Thymus (tissue), 11 donors: ENCODE data around the gene TRDMT1. TPM values are rescaled to one million over a fixed set of nuclear protein-coding genes. Genes with fewer than 3 reads are reported as not detected.

Experiments
- DNase-seq, 9 donors: peaks; one replicate each; pipeline ENCODE4 v3.0.0-alpha.2; 2013; ENCODE audit warnings: low spot score in 9 of 9, low read depth in 6 of 9, missing footprints in 1 of 9
- H3K27ac ChIP-seq, 2 donors: one replicate each; pipeline ENCODE4 v1.5.1; 2013; ENCODE audit warnings: control low read depth in 1 of 2, low read depth in 1 of 2, low read length in 1 of 2, mild to moderate bottlenecking in 1 of 2, moderate library complexity in 1 of 2
- H3K27me3 ChIP-seq, 2 donors: one replicate each; pipeline ENCODE4 v1.5.1; 2013; ENCODE audit warnings: low read length in 1 of 2; ENCODE audit not compliant: control insufficient read depth in 2 of 2, insufficient read depth in 1 of 2
- H3K36me3 ChIP-seq, 2 donors: one replicate each; pipeline ENCODE4 v1.5.1; 2013; ENCODE audit warnings: low read length in 1 of 2, mild to moderate bottlenecking in 1 of 2, moderate library complexity in 1 of 2; ENCODE audit not compliant: control insufficient read depth in 2 of 2, insufficient read depth in 2 of 2
- H3K4me1 ChIP-seq, 2 donors: one replicate each; pipeline ENCODE4 v1.5.1; 2013; ENCODE audit warnings: low read length in 2 of 2; ENCODE audit not compliant: control insufficient read depth in 2 of 2, insufficient read depth in 2 of 2
- H3K4me3 ChIP-seq, 2 donors: one replicate each; pipeline ENCODE4 v1.5.1; 2013; ENCODE audit warnings: low read length in 2 of 2, control low read depth in 1 of 2, mild to moderate bottlenecking in 1 of 2
- H3K9me3 ChIP-seq, 2 donors: one replicate each; pipeline ENCODE4 v1.5.1; 2013; ENCODE audit warnings: low read length in 1 of 2, mild to moderate bottlenecking in 1 of 2; ENCODE audit not compliant: control insufficient read depth in 2 of 2, insufficient read depth in 1 of 2
- WGBS: extraction: QIAGEN DNeasy Blood & Tissue Kit; methylation state at CpG from one replicate; pipeline ENCODE4 v1.1.7; 2013; 5-methylcytosine and 5-hydroxymethylcytosine counted together
- polyA plus RNA-seq: library from polyadenylated mRNA; stranded (reverse); fragments of 200-250 nt; gene quantifications from one replicate; pipeline ENCODE4 v1.2.3, GENCODE V29; 2013
- total RNA-seq: library from RNA; stranded (reverse); fragments of 120-200 nt; gene quantifications from one replicate; pipeline ENCODE4 v1.2.4, GENCODE V29; 2013
- donor health status: healthy.

The TRDMT1 gene
- total and polyA plus RNA-seq, 2 donors: 5.0 to 11.4 TPM

DNA sequence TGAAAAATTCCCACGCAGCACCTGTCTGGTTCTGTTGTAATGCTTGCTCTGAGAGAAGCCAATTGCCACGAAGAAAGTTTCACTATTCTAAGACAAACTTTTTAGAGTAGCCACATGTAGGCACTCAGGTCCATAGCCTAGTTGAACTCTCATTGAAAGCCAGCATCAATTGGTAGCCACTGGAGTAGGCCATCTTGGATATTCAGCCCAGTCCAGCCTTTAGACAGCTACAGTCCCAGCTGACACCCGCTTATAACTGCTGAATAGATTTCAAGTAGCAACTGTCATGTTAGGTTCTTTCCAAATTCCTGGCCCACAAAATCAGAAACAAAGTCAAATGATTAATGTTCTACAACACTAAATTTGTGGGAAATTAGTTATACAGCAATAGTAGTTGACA lies 103.5 kb downstream of the TRDMT1 start:
- Histone ChIP-seq H3K36me3 (no peaks in the 10 kb centered on the region), H3K27ac (no peak overlapping the region), H3K4me3 (no peak overlapping the region), H3K4me1 (no peaks in the 10 kb centered on the region), H3K27me3 (no peaks in the 10 kb centered on the region), H3K9me3 (no peaks in the 10 kb centered on the region)
- WGBS: 97% methylated on average over 3 of the region's 3 CpGs
- no peak for DNase-seq

Other genes starting within 250 kb of the TRDMT1 start
- gene CUBN, start 71.9 kb downstream of the TRDMT1 start, total RNA-seq: 1.7 TPM
- 1.8 TPM for gene CUBN, start 71.9 kb downstream of the TRDMT1 start, polyA plus RNA-seq
- gene VIM, start 26.6 kb upstream of the TRDMT1 start, total RNA-seq: 696 TPM
- gene VIM, start 26.6 kb upstream of the TRDMT1 start, polyA plus RNA-seq: 781 TPM